Left lung (tissue), 10 donors: ENCODE data around the gene CD74. TPM values are rescaled to one million over a fixed set of nuclear protein-coding genes. Genes with fewer than 3 reads are reported as not detected.

Experiments used
- ATAC-seq: fragments of 200-7000 bp; cut with Tn5 transposase; one replicate; pipeline ENCODE4 v1.9.1; 2020; ENCODE audit warnings: moderate library complexity
- DNase-seq, 4 donors: peaks; one replicate each; pipeline ENCODE4 v3.0.0-alpha.2; 2013 to 2020
- H3K27ac ChIP-seq, 2 donors: fragments of 200-600 bp; sonication (generic) in 1 of 2; one replicate each; pipeline versions ENCODE4 v1.5.0 to v1.8.0; 2020 to 2021
- H3K27me3 ChIP-seq, 2 donors: fragments of 200-600 bp; sonication (generic) in 1 of 2; one replicate each; pipeline versions ENCODE4 v1.5.0 to v1.8.0; 2020 to 2021
- H3K36me3 ChIP-seq, 2 donors: fragments of 200-600 bp; sonication (generic) in 1 of 2; one replicate each; pipeline versions ENCODE4 v1.5.0 to v1.8.0; 2020 to 2021
- H3K4me1 ChIP-seq, 2 donors: fragments of 200-600 bp; one replicate each; pipeline ENCODE4 v1.8.0; 2021
- H3K4me3 ChIP-seq, 2 donors: fragments of 200-600 bp; sonication (generic) in 1 of 2; one replicate each; pipeline versions ENCODE4 v1.5.0 to v1.8.0; 2020 to 2021; ENCODE audit warnings: mild to moderate bottlenecking in 1 of 2
- H3K9me3 ChIP-seq, 2 donors: fragments of 200-600 bp; sonication (generic) in 1 of 2; one replicate each; pipeline versions ENCODE4 v1.5.0 to v1.8.0; 2020 to 2021
- intact Hi-C, 2 donors: fragments of 100-400 bp; cut with DNase I; formaldehyde crosslinking; loops; one replicate each; pipeline versions ENCODE4 v1.11.2 to v1.14.2; 2022
- polyA plus RNA-seq, 6 donors: library from polyadenylated mRNA; unstranded; fragments of 120-200 nt; gene quantifications; one replicate each; pipeline ENCODE4 v1.2.1, GENCODE V29; 2013; ENCODE audit not compliant: insufficient read length in 6 of 6
- total RNA-seq, 2 donors: library from RNA; stranded (reverse); fragmentation: NEBNext Ultra II Directional; extraction: Animal tissue kit (Norgen Biotek cat#: 25700); gene quantifications; one replicate each; pipeline ENCODE4 v1.2.1, GENCODE V29; 2021
- TF ChIP-seq, protein P1 (sequence below), 2 donors: fragments of 200-600 bp; sonication (generic) in 1 of 2; IDR thresholded peaks; one replicate each; pipeline versions ENCODE4 v1.5.0 to v1.8.0; 2021; ENCODE audit warnings: antibody characterized with exemption in 2 of 2
- donor health status: DM: no; HTN: yes; CAD: no.
- donor health status: DM: no; HTN: no; CAD: no.

Gene CD74
- total and polyA plus RNA-seq, 8 donors: 143 to 2,212 (median 189) TPM

GRCh38 chr5:150402901-150403342, 9.8 kb downstream of the CD74 start:
- Histone ChIP-seq H3K27me3 (no peaks in the 10 kb centered on the region), H3K36me3 (peaks cover 0 to 100% of the 10 kb centered on the region in 2 donors), H3K4me3 (no peak overlapping the region), H3K4me1 (peaks cover 0 to 9% of the 10 kb centered on the region in 2 donors), H3K27ac (no peak overlapping the region), H3K9me3 (no peaks in the 10 kb centered on the region)
- DNase-seq (no peak), ATAC-seq (no peak)
- intact Hi-C loops: no loop called here
- TF ChIP-seq, protein P1, sequence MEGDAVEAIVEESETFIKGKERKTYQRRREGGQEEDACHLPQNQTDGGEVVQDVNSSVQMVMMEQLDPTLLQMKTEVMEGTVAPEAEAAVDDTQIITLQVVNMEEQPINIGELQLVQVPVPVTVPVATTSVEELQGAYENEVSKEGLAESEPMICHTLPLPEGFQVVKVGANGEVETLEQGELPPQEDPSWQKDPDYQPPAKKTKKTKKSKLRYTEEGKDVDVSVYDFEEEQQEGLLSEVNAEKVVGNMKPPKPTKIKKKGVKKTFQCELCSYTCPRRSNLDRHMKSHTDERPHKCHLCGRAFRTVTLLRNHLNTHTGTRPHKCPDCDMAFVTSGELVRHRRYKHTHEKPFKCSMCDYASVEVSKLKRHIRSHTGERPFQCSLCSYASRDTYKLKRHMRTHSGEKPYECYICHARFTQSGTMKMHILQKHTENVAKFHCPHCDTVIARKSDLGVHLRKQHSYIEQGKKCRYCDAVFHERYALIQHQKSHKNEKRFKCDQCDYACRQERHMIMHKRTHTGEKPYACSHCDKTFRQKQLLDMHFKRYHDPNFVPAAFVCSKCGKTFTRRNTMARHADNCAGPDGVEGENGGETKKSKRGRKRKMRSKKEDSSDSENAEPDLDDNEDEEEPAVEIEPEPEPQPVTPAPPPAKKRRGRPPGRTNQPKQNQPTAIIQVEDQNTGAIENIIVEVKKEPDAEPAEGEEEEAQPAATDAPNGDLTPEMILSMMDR (IDR thresholded peaks at IDR 0.05): no peak

- Histone ChIP-seq H3K36me3 (peaks cover 0 to 100% of the 10 kb centered on the region in 2 donors), H3K4me1 (peaks cover 0 to 3% of the 10 kb centered on the region in 2 donors), H3K27ac (no peak overlapping the region), H3K27me3 (no peaks in the 10 kb centered on the region), H3K4me3 (no peak overlapping the region), H3K9me3 (no peaks in the 10 kb centered on the region)
- DNase-seq: no peak
- ATAC-seq: no peak
- intact Hi-C loops: no loop called here
- TF ChIP-seq, protein P1 (IDR thresholded peaks at IDR 0.05): no peak
Observed at GRCh38 chr5:150402229-150402773, 10.4 kb downstream of the CD74 start.

DNA sequence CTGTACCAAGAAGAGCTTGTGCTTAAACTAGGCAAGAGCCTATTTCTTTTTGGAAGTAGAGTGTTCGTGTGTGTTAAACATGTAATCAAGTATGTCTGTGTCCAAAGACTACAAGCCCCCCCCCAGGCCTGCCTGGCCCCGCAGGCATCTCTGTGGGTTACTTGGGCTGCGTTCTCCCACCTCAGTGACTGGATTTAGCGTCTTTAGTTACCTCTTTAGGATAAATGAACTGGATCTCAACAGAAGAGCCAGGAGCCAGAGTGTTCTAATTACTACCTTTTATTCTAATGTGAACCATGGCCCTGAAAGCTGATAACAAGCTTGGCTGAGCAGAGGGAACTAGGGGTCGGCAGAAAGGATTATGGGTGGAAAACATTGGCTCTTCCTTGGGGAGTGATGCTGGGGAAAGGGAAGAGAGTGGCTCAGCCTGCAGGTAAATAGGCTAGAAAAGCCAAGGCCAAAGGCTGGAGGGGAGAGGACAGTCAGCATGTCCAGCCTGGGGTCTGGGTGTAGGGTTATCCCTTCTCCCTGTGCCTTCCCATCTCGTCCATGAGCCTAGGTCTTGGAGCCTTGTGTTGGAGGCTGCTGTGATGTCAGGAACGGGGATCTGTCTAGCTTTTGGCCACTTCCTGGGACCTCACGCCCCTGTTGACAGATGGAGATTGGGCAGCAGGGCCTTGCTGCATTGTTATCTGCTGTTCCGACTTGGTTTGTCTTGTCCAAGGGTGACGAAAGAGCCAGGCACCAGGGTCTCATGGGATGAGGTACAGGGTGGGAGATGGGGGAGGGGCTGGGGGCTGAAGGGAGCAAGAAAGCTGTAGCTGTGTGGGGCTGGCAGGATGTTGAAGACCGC, 11.1 kb downstream of the CD74 start:
- Histone ChIP-seq H3K36me3 (peaks cover 0 to 100% of the 10 kb centered on the region in 2 donors), H3K4me3 (no peak overlapping the region), H3K27ac (no peak overlapping the region), H3K4me1 (no peaks in the 10 kb centered on the region), H3K9me3 (no peaks in the 10 kb centered on the region), H3K27me3 (no peaks in the 10 kb centered on the region)
- ATAC-seq: no peak
- TF ChIP-seq, protein P1 (IDR thresholded peaks at IDR 0.05): no peak
- DNase-seq: no peak
- intact Hi-C loops: no loop called here

DNA sequence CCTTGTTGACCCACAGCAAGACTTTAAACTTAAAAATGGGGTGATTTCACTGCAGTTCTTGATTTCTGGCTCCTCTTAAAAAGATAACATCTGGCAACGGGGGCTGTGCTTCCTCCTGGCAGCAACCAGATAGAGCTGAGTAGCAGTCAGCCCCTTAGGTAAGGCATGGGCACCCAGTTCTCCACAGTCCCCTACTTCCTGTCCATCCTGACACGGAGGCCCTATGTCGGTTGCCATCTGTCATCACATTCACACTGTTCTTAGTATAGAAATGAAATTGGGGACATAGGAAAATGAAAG, 11.7 kb downstream of the CD74 start:
- ATAC-seq: no peak
- H3K9me3 ChIP-seq: no peaks in the 10 kb centered on the region
- no peak for DNase-seq
- TF ChIP-seq, protein P1 (IDR thresholded peaks at IDR 0.05): no peak
- no peak overlapping the region for H3K27ac ChIP-seq
- H3K4me1 ChIP-seq: no peaks in the 10 kb centered on the region
- peaks cover 0 to 100% of the 10 kb centered on the region in 2 donors for H3K36me3 ChIP-seq
- no peaks in the 10 kb centered on the region for H3K27me3 ChIP-seq
- intact Hi-C loops: no loop called here
- no peak overlapping the region for H3K4me3 ChIP-seq

DNA sequence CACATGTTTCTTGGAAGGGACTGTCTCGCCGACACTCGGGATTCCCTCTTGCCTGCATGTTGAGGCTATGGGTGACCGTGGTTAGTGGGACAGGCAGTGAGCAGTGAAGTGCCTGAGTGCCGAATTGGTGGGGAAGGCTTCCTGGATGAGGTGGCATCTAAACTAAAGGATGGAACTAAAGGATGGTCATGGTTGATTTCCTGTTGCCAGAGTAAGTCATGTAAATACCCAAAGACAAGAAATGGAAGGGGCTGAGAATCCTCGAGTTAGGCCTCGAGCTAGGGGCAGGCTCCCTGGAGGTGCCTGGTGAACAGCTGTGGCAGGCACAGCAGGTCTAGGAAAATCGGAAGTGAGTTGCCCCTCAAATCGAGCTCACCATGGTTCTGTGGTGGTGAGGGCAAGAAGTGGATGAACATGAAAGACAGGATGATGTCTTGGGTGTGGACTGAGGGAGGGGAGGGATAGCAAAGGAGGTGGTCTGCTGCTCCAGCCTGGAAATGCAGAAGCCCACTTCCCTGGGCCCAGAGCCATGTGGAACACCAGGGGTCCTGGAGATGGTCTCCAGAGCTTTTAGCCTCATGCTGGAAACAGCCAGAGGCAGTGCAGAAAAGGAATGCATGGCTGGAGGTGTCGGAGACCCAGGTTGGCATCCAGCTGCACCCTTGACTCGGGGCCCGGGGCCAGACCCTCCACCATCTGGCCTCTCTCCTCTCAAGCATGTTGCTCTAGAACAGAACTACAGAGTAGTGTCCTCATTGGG, 12.2 kb downstream of the CD74 start:
- TF ChIP-seq, protein P1 (IDR thresholded peaks at IDR 0.05): no peak
- intact Hi-C loops: no loop called here
- H3K4me1 ChIP-seq: no peaks in the 10 kb centered on the region
- no peaks in the 10 kb centered on the region for H3K9me3 ChIP-seq
- peaks cover 0 to 100% of the 10 kb centered on the region in 2 donors for H3K36me3 ChIP-seq
- no peak overlapping the region for H3K4me3 ChIP-seq
- no peak for ATAC-seq
- no peak overlapping the region for H3K27ac ChIP-seq
- no peaks in the 10 kb centered on the region for H3K27me3 ChIP-seq
- no peak for DNase-seq
